Pulmonary artery endothelial cell (primary cell): ENCODE measurements around the gene SERPINE1. TPM values are rescaled to one million over a fixed set of nuclear protein-coding genes. Genes with fewer than 3 reads are reported as not detected.
"Not testable (repeated sequence)": the region's sequence is repeated elsewhere in the genome, so short reads cannot be mapped to it uniquely, and the experiment has no call there.

Source experiments
- DNase-seq: peaks from one replicate; pipeline ENCODE4 v3.0.0-alpha.2; 2011; ENCODE audit warnings: low read depth, low spot score
- total RNA-seq: library from RNA; depleted of rRNA; stranded (reverse); fragments of >200 nt; gene quantifications from 2 replicates; pipeline ENCODE4 v1.2.3, GENCODE V29; 2014

Gene SERPINE1
- total RNA-seq, 1 donor from 2014 or later: 2,165 TPM

DNA sequence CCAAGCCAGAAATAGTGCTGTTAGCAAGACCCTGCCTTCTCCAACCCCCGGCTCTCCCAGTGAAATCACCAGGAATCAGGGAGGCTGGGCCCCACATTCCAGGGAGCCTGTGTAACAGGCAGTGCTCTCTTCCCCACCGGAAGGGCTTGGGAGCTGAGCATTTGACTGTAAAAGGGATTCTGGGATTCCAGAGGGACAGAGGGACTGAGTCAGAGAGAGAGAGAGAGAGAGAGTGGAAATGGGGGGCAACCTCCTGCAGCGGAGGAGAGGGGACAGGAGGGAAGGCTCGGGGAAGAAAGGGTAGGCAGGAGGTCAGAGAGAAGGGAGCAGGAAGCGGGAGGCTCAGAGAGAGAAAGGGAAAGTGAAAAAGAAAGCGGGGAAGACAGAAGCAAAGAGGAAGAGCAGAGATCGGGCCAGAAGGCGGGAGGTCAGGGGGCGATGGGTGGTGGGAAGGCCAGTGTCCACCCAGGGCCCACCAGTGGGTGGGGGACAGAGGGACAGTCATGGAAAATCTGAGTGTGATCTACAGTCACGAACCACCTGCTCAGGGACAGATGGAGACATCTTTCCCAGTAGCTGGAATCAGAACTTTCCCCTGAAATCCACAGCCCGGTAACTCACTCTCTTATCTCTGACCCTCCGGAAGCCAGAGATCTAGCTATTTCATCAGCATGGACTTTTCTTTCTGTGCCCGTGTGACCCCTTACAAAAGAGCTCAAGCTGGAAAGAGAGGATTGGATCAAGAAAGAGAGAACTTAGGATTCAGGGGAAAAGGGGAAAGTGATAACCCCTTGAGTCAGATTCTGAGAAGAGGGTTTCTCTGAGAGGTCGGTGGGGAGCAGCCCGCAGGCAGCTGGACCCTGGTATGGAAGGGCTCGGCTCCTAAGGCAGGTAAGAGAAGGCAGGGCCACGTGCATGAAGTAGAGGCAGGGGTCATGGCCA lies 4.6 kb upstream of the SERPINE1 start:
- peak; percentile 98 for DNase-seq

GRCh38 chr7:101122933-101123702 lies 3.8 kb upstream of the SERPINE1 start:
- DNase-seq: no peak

DNA sequence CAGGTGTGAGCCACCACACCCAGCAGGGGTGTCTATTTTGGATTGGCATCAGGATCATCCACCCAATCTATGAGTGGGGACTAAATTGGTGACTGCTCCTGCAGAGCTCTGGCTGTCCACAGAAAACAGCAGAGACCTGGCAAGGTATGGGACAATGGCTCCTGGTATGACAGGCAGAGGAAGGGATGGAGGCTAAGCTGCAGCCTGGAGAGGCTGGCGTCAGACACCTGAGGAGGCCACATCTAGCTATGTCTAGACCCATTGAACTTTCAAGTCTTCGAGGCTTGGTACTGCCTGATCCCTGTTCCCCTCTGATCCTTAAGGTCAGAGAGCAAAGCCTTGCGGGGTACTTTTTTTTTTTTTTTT lies 3.2 kb upstream of the SERPINE1 start:
- DNase-seq: no peak

DNA sequence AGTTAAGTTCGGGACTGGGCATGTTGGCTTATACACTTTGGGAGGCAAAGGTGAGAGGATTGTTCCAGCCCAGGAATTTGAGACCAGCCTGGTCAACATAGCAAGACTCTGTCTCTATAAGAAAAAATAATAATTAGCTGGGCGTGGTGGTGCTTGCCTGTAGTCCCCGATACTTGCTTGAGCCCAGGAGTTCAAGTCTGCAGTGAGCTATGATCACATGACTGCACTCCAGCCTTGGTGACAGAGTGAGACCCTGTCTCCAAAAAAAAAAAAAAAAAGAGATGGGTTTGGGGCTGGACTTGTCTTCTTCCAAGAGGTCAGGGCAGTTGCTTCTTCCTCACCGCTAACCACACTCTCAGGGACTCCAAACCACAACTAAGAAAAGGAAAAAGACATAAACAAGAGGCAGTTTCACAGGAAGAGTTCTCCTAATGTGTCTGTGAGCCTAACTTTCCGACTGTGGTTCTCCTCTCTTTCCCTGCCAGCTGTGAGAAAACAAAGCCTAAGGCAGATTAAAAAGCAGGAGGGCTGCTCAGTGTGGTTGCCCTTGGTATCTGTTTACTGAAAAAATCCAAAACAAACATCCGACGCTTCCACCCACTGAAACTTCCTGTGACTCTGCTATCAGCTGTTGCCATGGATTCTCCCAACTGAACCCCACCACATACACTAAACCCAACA lies 2.4 kb upstream of the SERPINE1 start:
- peak; percentile 83 for DNase-seq

DNA sequence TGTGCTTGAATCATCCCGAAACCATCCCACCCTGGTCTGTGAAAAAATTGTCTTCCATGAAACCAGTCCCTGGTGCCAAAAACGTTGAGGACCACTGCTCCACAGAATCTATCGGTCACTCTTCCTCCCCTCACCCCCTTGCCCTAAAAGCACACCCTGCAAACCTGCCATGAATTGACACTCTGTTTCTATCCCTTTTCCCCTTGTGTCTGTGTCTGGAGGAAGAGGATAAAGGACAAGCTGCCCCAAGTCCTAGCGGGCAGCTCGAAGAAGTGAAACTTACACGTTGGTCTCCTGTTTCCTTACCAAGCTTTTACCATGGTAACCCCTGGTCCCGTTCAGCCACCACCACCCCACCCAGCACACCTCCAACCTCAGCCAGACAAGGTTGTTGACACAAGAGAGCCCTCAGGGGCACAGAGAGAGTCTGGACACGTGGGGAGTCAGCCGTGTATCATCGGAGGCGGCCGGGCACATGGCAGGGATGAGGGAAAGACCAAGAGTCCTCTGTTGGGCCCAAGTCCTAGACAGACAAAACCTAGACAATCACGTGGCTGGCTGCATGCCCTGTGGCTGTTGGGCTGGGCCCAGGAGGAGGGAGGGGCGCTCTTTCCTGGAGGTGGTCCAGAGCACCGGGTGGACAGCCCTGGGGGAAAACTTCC lies 784 bp upstream of the SERPINE1 start:
- DNase-seq: peak; percentile 86

DNA sequence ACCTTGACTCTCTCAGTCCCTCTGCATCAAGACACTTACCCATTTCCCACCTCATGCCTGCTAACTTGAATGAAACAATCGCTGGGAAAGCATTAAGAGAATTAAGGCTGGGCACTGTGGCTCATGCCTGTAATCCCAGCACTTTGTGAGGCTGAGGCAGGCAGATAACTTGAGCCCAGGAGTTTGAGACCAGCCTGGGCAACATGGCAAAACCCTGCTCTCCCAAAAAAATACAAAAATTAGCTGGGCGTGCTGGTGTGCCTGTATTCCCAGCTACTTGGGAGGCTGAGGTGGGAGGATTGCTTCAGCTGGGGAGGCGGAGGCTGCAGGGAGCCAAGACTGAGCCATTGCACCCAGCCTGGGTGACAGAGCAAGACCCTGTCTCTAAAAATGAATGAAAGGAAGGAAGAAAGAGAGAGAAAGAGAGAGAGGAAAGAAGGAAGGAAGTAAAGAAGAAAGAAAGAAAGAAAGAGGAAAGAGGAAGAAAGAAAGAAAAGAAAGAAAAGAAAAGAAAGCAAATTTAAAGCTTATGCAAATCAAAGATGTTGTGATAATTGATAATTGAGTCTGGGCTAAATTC lies 646 bp downstream of the SERPINE1 start:
- DNase-seq: no peak

GRCh38 chr7:101128040-101128834 lies 1.3 kb downstream of the SERPINE1 start:
- no peak for DNase-seq

DNA sequence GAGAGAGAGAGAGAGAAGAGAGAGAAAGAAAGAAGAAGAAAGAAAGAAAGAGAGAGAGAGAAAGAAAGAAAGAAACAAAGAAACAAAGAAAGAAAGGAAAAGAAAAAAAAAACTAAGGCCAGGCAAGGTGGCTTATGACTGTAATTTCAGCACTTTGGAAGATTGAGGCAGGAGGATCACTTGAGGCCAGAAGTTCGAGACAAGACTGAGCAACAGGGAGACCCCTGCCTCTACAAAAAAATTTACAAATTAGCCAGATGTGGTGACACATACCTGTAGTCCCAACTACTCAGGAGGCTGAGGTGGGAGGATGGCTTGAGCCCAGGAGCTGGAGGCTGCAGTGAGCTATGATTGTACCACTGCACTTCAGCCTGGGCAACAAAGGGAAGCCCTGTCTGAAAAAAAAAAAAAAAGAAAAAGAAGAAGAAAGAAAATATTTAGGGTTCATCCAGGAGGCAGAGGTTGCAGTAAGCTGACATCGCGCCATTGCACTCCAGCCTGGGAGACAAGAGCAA lies 2.8 kb downstream of the SERPINE1 start:
- no peak for DNase-seq

- DNase-seq: not testable (repeated sequence)
These were observed 6.0 kb downstream of the SERPINE1 start for GRCh38 chr7:101132626-101133600.

DNA sequence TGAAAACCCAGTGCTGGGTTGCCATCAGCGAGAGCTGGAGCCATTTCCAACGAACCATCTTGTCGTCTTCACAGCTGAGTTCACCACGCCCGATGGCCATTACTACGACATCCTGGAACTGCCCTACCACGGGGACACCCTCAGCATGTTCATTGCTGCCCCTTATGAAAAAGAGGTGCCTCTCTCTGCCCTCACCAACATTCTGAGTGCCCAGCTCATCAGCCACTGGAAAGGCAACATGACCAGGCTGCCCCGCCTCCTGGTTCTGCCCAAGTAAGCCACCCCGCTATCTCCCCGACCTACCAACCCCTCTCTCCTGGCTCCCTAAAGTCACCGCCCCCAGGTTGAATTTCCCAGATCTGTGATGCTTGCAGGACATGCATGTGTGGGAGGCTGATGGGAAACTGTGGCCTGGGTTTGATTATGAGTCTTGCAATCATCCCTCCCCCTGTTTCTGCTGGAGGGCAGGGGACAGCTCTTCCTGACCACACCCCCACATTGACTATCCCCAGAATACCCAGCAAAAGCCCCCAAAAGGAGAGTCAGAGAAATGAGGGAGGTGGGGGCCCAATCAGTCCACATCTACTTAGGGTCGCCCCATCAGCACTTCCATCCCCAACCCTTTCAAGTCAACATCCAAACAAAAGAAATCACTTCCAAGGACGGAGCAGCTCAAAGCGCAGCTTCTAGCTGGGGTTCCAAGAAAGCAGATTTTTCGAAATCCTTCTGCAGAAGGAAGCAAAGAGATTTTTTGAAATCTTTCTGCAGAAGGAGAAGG lies 6.9 kb downstream of the SERPINE1 start:
- DNase-seq: no peak

- DNase-seq: no peak
These were observed 7.6 kb downstream of the SERPINE1 start for GRCh38 chr7:101134399-101134980.

DNA sequence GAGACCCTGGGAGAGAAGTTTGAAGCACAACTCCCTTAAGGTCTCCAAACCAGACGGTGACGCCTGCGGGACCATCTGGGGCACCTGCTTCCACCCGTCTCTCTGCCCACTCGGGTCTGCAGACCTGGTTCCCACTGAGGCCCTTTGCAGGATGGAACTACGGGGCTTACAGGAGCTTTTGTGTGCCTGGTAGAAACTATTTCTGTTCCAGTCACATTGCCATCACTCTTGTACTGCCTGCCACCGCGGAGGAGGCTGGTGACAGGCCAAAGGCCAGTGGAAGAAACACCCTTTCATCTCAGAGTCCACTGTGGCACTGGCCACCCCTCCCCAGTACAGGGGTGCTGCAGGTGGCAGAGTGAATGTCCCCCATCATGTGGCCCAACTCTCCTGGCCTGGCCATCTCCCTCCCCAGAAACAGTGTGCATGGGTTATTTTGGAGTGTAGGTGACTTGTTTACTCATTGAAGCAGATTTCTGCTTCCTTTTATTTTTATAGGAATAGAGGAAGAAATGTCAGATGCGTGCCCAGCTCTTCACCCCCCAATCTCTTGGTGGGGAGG lies 10.8 kb downstream of the SERPINE1 start:
- no peak for DNase-seq

DNA sequence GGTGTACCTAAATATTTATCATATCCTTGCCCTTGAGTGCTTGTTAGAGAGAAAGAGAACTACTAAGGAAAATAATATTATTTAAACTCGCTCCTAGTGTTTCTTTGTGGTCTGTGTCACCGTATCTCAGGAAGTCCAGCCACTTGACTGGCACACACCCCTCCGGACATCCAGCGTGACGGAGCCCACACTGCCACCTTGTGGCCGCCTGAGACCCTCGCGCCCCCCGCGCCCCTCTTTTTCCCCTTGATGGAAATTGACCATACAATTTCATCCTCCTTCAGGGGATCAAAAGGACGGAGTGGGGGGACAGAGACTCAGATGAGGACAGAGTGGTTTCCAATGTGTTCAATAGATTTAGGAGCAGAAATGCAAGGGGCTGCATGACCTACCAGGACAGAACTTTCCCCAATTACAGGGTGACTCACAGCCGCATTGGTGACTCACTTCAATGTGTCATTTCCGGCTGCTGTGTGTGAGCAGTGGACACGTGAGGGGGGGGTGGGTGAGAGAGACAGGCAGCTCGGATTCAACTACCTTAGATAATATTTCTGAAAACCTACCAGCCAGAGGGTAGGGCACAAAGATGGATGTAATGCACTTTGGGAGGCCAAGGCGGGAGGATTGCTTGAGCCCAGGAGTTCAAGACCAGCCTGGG lies 11.4 kb downstream of the SERPINE1 start:
- DNase-seq: peak; percentile 86

- no peak for DNase-seq
These were observed 13.4 kb downstream of the SERPINE1 start for GRCh38 chr7:101140339-101140699.

GRCh38 chr7:101140746-101141382 lies 14.0 kb downstream of the SERPINE1 start:
- DNase-seq: no peak

DNA sequence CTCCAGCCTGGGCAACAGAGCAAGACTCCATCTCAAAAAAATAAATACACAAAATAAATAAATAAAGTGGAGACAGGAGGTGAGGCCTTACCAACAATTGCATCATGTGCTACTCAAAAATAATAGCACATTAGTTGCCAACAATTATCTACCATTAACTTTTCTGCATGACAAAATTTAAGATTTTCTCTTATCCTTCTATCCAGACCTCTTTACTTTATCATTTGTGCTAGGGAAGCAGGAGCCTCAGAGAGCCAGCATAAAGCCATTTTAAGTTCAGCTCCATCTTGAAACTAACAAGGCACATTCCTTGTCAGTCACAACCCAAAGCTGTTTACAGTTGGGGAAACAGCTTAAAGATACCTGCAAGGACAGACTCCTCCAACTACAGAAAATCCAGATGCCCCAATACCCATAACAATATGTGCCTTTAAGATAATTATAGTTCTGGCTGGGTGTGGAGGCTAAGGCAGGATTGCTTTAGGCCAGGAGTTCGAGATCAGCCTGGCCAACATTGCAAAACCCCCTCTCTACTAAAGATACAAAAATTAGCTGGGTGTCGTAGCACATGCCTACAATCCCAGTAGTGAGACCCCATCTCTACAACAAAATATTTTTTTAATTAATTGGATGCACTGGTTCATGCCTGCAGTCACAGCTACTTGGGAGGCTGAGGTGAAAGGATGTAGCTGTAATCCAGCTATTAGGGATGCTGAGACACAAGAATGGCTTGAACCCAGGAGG lies 25.2 kb downstream of the SERPINE1 start:
- no peak for DNase-seq
